Measurements from ENCODE around the gene ACSL3. TPM values are rescaled to one million over a fixed set of nuclear protein-coding genes. Genes with fewer than 3 reads are reported as not detected.
"Not testable (repeated sequence)": the region's sequence is repeated elsewhere in the genome, so short reads cannot be mapped to it uniquely, and the experiment has no call there.

Gene ACSL3
- total RNA-seq, 2 donors from 2014 or later = 77.1 to 124 TPM

DNA sequence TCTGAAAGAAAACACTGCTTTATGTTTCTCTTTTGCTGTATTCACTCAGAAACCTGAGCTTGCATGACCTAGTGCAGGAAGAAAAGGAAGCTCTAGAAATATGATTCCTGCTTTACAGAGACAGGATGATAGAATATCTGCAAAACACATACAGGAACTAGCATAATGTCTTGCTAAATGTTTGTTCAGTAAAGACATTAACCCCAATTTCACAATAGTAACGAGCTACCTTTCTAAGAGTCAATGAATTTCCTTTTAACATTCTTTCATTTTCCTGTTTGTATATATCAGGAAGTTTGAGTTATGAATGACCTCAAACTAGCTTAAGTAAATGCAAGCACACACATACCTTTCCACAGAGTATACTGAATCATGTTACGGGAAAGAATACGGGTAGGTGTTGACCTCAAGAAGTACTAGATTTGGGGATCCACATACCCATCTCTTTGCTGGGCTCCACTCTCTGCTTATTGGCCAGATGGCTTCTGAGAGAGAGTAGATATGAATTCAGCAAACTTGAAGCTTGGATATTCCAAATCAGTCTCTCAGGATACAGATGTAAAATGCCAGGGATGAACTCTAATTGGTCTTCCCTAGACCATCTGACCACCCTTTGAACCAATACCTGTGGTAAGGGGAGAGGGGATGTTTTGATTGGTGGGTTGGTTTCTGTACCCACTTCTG lies 18.2 kb upstream of the ACSL3 start:
- no peaks in the 10 kb centered on the region for H3K4me1 ChIP-seq (replicated peaks)
- no peak for DNase-seq (ENCODE audit: low spot score)
- H3K36me3 ChIP-seq = no peaks in the 10 kb centered on the region
- H3K9me3 ChIP-seq = no peaks in the 10 kb centered on the region
- TF ChIP-seq, protein P1, sequence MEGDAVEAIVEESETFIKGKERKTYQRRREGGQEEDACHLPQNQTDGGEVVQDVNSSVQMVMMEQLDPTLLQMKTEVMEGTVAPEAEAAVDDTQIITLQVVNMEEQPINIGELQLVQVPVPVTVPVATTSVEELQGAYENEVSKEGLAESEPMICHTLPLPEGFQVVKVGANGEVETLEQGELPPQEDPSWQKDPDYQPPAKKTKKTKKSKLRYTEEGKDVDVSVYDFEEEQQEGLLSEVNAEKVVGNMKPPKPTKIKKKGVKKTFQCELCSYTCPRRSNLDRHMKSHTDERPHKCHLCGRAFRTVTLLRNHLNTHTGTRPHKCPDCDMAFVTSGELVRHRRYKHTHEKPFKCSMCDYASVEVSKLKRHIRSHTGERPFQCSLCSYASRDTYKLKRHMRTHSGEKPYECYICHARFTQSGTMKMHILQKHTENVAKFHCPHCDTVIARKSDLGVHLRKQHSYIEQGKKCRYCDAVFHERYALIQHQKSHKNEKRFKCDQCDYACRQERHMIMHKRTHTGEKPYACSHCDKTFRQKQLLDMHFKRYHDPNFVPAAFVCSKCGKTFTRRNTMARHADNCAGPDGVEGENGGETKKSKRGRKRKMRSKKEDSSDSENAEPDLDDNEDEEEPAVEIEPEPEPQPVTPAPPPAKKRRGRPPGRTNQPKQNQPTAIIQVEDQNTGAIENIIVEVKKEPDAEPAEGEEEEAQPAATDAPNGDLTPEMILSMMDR (IDR thresholded peaks at IDR 0.05) = no peak
- peak; percentile 71 for TF ChIP-seq POLR2AphosphoS5 (IDR thresholded peaks at IDR 0.05)
- no peak overlapping the region for H3K4me3 ChIP-seq
- no peaks in the 10 kb centered on the region for H3K27me3 ChIP-seq (replicated peaks; ENCODE audit: insufficient read depth)
- H3K27ac ChIP-seq = peak overlapping the region; percentile 2 to 56
- 22% methylated on average over 3 of the region's 3 CpGs for WGBS
- intact Hi-C loops (cut with DNase I) = no loop called here

DNA sequence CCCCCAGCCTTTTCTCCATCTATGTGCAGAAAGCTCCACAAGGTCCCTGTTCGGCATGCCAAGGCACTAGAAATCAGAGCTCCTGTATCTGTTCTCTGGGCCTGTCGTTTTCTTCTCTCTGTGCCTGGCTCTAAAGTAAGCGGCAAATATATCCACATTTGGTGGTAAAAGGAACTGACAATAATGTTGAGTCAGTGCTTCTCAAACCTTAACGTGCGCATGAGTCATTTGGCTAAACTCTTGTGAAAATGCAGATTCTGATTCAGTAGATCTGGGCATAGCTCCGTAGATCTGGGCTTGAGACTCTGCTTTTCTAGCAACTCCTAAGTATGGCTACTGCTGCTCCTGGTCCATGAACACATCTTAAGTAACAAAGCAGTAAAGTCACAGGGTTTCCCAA lies 16.5 kb upstream of the ACSL3 start:
- H3K9me3 ChIP-seq = no peaks in the 10 kb centered on the region
- H3K27me3 ChIP-seq (replicated peaks; ENCODE audit: insufficient read depth) = no peaks in the 10 kb centered on the region
- H3K36me3 ChIP-seq = no peaks in the 10 kb centered on the region
- no peak overlapping the region for H3K27ac ChIP-seq
- DNase-seq (ENCODE audit: low spot score) = no peak
- TF ChIP-seq, protein P1 (IDR thresholded peaks at IDR 0.05) = no peak
- no peak for TF ChIP-seq POLR2A (IDR thresholded peaks at IDR 0.05)
- no peak for TF ChIP-seq POLR2AphosphoS5 (IDR thresholded peaks at IDR 0.05)
- intact Hi-C loops (cut with DNase I) = no loop called here
- H3K4me1 ChIP-seq (replicated peaks) = no peaks in the 10 kb centered on the region
- WGBS = 67% methylated on average over 6 of the region's 6 CpGs
- H3K4me3 ChIP-seq = no peak overlapping the region

DNA sequence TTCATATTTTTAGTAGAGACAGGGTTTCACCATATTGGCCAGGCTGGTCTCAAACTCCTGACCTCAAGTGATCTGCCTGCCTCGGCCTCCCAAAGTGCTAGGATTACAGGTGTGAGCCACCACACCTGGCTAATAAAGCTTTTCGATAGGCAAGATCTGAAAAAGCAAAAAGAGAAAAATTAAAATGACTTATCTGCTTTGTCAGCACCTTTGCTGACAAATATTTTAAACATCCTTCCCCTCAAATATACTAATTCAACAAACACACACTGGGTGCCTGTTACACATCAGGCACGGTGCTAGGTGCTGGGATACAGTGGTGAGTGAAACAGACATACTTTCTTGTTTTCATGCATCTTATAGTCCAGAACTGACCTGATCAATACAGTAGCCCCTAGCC lies 15.5 kb upstream of the ACSL3 start:
- H3K36me3 ChIP-seq; H3K27ac ChIP-seq; intact Hi-C loops (cut with DNase I); H3K4me1 ChIP-seq (replicated peaks); H3K9me3 ChIP-seq; DNase-seq (ENCODE audit: low spot score); H3K4me3 ChIP-seq; H3K27me3 ChIP-seq (replicated peaks; ENCODE audit: insufficient read depth): not testable (repeated sequence)
- 92% methylated on average over 3 of the region's 3 CpGs for WGBS

DNA sequence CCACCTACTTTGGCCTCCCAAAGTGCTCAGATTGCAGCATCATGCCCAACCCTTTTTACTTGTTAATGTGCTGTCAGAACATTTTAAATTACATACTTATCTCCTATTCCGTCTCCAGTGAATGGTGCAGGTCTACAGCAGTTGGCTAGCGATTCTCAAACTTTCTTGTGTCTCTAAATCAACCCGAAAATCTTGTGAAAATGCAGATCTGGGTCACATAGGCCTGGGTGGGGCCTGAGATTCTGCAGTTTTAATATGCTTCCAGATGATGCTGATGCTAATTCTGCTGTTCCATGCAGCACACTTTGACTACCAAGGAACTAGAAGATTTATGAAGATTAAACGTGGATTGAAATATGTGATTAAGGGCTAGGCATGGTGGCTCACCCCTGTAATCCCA lies 14.8 kb upstream of the ACSL3 start:
- no peaks in the 10 kb centered on the region for H3K4me1 ChIP-seq (replicated peaks)

DNA sequence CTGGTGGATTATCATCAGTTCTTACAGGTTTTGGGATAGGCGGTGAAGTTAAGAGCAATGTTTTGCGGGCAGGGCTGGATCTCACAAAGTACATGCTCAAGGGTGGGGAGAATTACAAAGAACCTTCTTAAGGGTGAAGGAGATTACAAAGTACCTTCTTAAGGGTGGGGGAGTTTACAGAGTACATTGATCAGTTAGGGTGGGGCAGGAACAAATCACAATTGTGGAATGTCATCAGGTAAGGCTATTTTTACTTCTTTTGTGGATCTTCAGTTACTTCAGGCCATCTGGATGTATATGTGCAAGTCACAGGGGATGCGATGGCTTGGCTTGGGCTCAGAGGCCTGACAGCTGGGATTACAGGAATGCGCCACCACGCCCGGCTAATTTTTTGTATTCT lies 12.8 kb upstream of the ACSL3 start:
- H3K9me3 ChIP-seq; DNase-seq (ENCODE audit: low spot score); H3K27ac ChIP-seq; intact Hi-C loops (cut with DNase I); H3K36me3 ChIP-seq; H3K27me3 ChIP-seq (replicated peaks; ENCODE audit: insufficient read depth); H3K4me1 ChIP-seq (replicated peaks); H3K4me3 ChIP-seq: not testable (repeated sequence)
- 95% methylated on average over 6 of the region's 6 CpGs for WGBS

More for the DNA sequence above, 14.8 kb upstream of the ACSL3 start:
- intact Hi-C loops (cut with DNase I) = no loop called here
- no peaks in the 10 kb centered on the region for H3K9me3 ChIP-seq
- WGBS = 79% methylated on average over 4 of the region's 4 CpGs
- no peak overlapping the region for H3K4me3 ChIP-seq
- no peaks in the 10 kb centered on the region for H3K27me3 ChIP-seq (replicated peaks; ENCODE audit: insufficient read depth)
- H3K36me3 ChIP-seq = no peaks in the 10 kb centered on the region
- TF ChIP-seq, protein P1 (IDR thresholded peaks at IDR 0.05) = no peak
- TF ChIP-seq POLR2AphosphoS5 (IDR thresholded peaks at IDR 0.05) (no peak), POLR2A (IDR thresholded peaks at IDR 0.05) (no peak)
- no peak for DNase-seq (ENCODE audit: low spot score)
- no peak overlapping the region for H3K27ac ChIP-seq

DNA sequence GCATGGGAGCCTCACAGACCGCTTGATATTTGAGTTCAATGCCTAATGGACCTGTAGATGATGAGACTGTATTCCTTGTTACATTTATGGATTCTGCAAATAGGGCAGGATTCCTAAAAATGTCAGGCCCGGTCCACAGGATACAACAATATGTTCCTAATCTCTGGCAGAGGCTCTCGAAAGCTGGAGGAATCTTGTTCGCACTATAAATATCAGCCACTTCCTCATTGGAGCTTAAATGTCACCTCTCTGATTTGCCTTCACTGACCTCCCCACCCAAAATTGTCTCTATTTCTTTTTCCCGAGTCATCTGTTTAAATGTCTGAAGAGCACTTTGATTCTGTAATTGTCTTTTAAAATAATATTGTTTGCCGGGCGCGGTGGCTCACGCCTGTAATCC lies 12.0 kb upstream of the ACSL3 start:
- no peak for DNase-seq (ENCODE audit: low spot score)
- H3K4me1 ChIP-seq (replicated peaks) = no peaks in the 10 kb centered on the region
- no peaks in the 10 kb centered on the region for H3K27me3 ChIP-seq (replicated peaks; ENCODE audit: insufficient read depth)
- TF ChIP-seq POLR2AphosphoS5 (IDR thresholded peaks at IDR 0.05) (no peak), POLR2A (IDR thresholded peaks at IDR 0.05) (no peak)
- TF ChIP-seq, protein P1 (IDR thresholded peaks at IDR 0.05) = no peak
- intact Hi-C loops (cut with DNase I) = no loop called here
- H3K36me3 ChIP-seq = no peaks in the 10 kb centered on the region
- H3K27ac ChIP-seq = no peak overlapping the region
- no peak overlapping the region for H3K4me3 ChIP-seq
- H3K9me3 ChIP-seq = no peaks in the 10 kb centered on the region
- 77% methylated on average over 9 of the region's 9 CpGs for WGBS

Data from prostate gland (tissue), 2 donors.